ENCODE data around the gene SLC28A1.
"Not testable (repeated sequence)": the region's sequence is repeated elsewhere in the genome, so short reads cannot be mapped to it uniquely, and the experiment has no call there.

The SLC28A1 gene

DNA sequence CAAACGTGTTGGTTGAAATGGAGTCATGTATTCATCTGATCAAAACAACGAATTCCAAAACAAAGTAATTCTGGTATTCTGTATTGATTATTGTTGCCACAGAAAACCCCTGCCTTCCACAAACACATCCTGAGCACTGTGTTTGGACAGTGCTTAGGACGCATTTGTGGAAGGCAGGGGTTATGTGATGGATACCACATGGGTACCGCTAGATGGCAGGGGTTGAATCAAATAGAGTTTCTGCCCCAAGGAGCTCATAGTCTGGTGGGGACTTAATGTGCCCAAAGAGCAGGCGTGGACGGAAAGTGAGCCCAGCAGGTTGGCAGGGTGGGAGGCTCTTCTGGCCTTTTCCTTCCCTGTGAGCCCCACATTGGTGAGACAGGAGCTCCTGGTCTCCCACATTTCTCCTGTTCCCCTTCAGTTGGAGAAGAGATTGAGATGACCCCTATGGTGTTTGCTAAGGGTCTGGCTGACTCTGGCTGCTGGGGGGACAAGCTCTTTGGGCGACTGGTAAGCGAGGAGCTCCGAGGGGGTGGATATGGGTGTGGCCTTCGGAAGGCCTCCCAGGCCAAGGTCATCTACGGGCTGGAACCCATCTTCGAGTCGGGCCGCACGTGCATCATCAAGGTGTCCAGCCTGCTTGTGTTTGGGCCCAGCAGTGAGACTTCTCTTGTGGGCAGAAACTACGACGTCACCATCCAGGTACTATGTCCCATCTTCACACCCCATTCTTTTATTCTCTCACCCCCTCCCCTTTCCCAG, 22.1 kb upstream of the SLC28A1 start:
- DNase-seq (ENCODE audit: low spot score) = no peak

DNA sequence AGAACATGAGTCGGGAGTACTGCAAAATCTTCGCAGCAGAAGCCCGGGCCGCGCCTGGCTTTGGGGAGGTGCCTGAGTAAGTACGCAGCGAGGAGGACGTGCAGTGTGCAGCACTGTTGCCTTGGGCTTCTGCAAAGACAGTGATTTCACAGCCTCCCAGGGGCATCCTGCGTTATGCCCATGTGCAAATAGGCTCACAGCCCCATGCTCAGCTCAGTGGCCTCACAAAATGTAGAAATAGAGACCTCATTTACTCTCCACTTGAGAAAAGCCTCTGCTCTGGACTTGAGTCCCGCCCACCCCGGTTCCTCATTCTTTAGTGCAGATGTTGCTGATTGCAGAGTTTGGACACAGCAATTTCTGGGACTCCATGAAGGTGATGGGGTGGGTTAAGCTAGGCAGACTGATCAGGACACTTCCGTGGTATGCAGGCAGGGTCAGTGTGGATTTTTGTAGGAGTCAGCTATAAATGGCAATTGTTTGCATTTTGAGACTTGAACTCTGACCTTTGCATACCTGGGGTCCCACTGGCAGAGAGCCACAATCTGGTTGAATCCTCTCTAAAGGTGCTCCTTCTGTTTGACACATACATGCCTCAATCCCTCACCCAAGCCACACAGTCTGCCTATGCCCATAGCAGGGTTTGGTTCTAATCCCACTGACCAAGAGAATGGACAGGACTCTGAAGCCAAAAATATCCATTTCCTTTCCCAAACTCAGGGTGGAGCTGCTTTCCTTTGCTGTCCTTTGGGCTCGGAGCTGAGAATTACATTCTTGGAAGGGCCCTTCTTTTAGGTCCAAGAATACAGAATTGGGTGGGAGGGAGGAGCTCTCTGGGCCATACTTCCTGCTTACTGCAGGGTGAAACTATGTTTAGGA, 20.7 kb upstream of the SLC28A1 start:
- DNase-seq (ENCODE audit: low spot score) = peak; percentile 10

DNA sequence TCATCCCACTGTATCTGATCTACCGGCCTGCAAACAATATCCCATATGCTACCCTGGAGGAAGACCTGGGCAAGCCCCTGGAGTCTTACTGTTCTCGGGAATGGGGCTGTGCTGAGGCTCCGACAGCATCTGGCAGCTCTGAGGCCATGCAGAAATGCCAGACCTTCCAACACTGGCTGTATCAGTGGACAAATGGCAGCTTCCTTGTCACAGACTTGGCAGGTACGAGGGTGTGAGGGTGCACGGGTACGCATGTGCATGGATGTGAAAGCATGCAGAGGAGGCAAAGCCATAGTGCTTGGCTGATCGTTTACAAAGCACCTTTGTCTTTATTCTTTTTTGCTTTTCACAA, 20.0 kb upstream of the SLC28A1 start:
- DNase-seq (ENCODE audit: low spot score) = no peak

DNA sequence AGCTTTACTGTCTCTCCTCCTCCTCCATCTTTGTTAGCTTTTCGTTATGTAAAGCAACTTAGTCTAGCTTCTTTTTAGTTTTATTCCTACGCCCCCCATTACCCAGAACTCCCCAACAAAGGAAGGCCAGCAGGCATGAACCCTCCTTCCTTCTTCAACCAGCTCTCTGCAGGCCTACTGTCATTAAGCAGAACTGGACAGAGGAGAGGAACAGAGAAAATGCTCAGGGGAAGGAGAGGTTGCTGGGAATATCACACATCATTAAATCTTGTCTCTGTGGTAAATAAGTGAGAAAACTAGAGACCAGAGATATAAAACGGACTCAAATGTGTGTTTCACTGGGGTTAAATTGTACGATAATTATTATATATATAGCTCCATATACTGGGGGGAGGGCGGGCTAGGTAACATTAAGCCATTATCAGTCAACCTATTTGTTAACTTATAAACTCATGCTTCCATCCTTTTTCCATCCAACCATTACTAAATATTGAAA, 19.3 kb upstream of the SLC28A1 start:
- no peak for DNase-seq (ENCODE audit: low spot score)

DNA sequence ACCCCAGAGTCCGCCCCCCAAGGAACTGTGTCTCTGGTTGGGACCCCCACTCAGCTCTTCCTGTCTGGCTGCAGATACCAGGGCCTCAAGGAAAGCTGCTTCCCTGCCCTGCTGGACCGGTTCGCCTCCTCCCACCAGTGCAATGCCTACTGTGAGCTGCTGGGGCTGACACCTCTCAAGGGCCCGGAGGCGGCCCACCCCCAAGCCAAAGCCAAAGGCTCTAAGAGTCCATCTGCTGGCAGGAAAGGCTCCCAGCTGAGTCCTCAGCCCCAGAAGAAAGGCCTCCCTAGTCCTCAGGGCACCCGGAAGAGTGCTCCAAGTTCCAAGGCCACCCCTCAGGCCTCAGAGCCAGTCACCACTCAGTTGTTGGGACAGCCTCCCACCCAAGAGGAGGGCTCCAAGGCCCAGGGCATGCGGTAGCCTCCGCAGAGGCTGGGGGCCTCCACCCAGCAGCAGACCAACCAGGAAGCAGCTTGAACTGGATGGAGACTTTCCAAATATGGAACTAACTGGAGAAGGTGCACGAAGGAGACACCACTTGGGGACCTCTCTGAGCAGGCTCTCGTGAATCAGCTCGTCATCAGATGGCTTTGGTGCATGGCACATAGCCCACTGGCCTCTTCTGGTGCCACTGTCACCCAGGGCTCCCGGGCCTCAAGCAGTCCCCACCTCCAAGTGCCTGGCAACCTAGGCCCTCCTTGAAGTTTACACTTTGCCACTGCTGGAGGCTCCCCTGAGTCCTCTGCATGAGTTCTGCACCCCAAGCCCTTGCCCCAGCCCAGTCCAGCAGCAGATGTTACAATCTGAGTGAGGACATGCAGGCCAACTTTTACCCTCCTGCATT, 16.2 kb upstream of the SLC28A1 start:
- DNase-seq (ENCODE audit: low spot score) = no peak

DNA sequence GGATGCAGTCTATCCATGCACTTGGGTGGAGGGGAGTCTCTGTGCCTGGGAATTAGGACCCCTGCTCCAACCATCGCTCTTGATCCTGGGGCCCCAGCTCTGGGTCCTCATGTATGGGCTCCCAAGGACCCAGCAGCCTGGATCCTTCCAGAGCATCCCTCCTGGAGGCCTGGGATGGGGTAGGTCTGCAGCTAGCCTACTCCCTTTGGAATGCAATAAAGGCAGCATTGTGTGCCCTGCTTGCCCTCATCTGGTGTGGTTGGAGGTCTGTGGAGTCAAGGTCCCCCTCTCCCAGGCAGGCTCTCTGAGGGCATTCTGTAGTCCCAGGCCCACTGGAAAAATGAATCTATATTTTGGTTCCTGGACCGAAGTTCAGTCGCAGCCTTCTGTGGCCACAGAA, 15.0 kb upstream of the SLC28A1 start:
- no peak for DNase-seq (ENCODE audit: low spot score)

DNA sequence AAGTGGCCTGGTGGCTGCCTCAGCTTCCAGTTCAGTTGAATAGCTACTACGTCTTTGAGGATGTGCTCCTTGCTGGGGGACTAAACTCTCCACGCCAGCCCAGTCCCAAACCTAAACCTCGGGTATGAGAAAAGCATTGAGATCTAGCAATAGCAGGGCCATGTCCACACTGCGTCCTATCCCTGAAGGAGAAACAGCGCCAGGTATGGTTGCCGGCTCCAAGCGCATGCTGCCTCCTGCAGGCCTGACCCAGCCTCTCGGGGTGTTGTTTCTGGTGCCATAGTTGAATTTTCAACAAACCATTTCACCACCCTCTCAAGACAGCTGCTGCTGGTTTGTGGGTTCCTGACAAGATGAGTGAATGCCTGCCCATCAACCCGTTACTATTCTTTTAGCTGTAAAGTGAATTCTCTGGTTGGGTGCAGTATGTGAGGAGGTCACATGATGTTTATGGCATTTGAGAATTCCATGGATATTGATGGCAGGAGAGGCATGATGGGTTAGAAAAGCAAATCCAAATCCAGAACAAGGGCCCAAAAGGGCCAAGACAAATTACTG, 13.0 kb upstream of the SLC28A1 start:
- no peak for DNase-seq (ENCODE audit: low spot score)

DNA sequence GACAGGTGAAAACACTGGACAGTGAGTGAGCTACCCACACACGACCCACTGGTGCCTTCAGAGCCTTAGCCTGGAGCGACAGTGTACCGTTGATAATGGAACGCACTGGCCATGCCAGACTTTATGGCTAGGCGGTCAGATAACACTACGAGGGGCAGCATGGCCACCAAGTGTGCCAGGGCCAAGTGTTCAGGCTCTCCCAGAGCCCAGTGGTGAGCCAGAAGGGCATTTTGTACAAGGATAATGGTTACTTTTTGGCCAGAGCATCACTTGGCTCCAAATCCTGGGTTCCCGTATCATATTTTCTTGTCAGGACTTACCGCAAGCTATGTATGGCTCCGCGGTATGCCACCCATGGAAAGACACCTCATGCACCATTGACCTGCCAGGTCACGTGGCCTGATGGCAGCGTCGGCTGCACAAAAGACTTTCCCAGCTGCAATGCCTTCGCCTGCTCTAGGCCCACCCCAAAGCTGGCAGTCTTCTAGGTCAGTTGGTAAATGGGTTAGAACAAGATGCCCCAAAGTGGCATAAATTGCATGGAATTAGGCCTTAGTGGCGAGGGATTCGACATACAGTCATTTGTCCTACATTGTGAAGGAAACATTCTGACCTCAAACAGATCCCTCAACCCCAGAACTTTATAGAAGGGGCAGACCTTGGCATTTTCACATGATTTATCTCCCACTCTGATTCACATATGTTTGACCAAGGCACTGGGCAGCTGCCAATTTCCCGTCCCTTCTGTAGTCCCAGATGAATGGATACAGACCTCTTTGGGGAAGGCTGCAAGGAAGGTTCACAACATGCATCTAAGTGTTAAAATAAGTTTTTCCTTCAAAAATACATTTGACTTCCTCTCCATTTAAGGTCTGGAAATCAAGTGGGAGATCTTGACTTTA, 12.2 kb upstream of the SLC28A1 start:
- DNase-seq (ENCODE audit: low spot score) = no peak

DNA sequence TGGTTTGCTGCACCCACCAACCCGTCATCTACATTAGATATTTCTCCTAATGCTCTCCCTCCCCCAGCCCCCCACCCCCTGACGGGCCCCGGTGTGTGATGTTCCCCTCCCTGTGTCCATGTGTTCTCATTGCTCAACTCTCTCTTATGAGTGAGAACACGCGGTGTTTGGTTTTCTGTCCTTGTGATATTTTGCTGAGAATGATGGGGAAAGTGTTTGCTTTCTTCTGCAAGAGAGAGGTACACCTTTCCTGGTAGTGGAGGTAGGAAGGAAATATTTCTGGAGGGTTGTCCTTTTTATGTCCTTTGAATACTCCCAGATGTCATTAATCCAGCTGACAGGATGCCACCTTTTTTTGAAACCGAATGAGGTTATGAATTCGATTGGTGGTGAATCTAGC, 10.5 kb upstream of the SLC28A1 start:
- no peak for DNase-seq (ENCODE audit: low spot score)

DNA sequence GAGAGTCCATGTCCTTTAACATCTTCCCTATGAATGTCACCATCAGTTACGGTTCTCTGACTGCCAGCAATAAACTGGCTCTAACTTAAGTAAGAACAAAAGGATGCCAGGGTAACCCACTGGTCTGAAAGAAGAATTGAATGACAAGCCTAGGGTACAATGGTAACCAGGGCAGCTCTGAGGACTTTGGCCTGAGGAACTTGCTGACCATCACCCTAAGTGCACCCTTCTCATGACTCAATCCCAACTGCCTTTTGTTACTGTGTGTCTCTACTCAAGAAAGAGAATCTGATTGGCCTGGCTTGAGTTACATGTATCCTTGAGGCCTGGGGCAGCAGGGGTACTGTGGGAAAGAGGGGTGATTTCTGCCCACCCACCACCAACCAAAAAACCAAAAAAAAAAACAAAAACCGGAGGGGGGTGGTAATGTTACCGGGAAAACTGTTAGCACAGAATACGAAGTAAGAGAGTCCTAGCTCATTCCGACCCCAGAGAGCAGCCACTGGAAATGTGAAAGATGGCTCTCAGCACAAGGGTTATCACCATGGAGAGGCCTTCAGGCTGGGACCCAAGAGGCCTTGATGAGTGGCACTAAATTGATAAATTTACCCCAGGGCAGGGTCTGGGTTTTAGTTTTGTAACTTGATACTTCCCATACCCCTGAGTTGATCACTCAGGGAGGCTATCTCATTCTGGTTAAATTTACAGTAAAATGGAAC, 9.3 kb upstream of the SLC28A1 start:
- peak; percentile 27 for DNase-seq (ENCODE audit: low spot score)

DNA sequence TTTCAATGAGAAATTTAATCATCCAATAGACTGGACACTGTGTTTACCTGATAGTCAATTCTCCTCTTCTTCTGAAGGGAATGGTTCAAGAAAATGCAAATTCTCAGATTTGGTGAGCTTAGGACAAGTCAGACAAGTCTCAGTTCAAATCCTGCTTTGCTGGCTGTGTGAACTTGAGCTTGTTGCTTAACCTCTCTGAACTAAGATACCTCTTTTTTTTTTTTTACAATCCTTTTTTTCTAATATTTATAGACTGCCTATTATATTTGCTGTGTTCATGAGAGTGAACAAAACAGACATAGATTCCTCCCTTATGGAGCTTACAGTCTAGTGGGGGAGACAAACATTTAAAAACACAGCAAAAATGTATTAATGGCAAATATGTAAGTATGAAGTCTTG, 8.2 kb upstream of the SLC28A1 start:
- no peak for DNase-seq (ENCODE audit: low spot score)

DNA sequence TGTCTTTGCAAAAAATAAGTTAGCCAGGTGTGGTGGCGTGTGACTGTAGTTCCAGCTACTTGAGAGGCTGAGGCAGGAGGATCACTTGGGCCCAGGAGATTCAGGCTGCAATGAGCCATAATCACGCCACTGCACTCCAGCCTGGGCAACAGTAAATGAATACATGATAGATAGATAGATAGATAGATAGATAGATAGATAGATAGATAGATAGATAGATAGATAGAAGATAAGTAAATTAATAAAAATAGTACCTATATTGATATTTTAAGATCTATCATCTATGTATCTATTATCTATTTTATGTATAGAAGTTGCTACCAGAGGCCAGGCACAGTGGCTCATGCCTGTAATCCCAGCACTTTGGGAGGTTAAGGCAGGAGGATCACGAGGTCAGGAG, 6.8 kb upstream of the SLC28A1 start:
- not testable (repeated sequence) for DNase-seq (ENCODE audit: low spot score)

DNA sequence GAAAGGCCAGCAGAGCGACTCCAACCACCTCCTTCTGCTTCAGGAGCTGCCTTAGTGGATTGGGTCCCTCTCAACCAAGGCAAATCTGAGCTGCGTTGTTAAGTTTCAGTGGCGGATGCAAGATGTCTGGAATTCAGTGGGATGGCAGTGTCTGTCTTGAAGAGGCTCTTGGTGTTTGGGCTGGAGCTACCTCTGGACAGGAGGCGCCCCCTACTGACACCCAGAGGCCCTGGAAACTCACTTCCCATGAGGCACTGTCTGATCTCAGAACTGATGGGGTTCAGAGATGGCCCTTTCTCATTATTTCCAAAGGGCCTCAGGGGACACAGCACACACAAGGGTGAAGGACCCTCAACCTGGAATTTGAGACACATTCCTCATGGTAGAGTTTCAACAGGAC, 6.0 kb upstream of the SLC28A1 start:
- DNase-seq (ENCODE audit: low spot score) = peak; percentile 68

DNA sequence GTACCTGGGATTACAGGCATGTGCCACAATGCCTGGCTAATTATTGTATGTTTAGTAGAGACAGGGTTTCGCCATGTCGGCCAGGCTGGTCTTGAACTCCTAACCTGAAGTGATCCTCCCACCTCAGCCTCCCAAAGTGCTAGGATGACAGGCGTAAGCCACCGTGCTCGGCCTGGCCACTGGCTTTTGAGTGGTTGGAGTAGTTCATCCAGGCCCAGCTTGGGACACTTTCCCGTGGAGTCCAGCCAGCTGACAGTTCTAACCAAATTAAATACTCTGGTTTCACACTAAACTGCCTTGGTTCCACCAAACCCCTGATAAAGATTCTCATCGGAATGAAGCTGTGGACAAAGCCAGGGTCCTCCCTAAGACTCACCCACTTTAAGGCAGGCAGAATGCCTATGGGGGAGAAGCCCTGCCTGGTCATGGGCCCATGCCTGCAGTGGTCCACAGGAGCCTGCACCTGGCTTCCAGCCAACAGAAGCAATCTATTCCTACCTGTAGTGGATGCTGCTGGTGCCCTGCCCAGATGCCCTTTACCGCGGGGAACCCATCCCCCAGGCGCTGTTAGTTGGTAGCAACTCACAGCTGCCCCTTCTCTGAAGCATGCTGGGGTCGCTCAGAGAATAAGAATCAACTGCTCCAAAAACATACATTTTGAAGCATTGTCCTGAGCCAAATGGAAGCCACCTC, 5.2 kb upstream of the SLC28A1 start:
- DNase-seq (ENCODE audit: low spot score) = no peak

DNA sequence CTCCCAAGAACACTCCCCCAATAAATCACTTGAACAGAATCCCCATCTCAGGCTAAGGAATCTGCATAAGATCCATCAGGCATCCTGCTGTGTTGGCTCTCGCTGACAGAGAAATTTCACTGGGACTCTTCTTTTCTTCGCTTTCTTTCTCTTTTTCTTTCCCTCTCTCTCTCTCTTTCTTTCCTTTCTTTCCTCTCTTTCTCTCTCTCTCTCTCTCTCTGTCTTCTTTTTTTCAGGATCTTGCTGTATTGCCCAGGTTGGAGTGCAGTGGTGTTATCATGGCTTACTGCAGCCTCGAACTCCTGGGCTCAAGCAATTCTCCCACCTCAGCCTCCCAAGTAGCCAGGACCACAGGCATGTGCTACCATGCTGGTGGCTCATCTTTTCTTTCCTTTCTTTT, 4.5 kb upstream of the SLC28A1 start:
- DNase-seq (ENCODE audit: low spot score) = no peak

DNA sequence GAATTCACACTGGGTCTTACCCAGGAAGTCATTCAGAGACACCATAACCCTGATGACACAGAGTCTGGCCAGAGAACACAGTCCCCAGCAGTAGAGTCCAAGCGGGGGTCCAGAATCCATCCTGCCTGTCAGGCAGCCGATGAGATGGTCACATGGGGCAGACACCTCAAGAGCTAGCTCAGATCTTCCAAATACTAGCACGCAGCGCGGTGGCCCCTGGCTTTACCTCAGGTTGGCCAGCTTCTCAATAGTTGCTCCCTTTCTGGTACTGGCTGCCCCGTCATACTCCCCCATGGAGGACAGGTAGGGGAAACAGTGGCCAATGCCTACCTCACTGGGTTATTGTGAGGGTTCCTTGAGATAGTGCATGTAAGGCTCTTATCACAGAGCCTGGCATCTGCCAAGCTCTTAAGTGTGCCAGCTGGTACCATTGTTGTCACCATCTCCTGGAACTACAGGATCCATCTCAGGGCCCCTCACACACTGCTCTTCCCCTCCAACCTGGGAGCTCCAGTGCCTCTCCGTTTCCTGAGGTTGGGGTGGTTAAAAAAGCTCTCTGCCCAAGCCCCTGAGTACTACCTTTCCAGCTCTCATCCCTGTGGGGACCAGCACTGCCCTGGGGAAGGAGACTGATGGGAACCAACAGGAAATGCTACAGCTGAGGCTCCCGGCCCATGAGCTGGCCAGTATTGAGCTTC, 3.5 kb upstream of the SLC28A1 start:
- DNase-seq (ENCODE audit: low spot score) = no peak

DNA sequence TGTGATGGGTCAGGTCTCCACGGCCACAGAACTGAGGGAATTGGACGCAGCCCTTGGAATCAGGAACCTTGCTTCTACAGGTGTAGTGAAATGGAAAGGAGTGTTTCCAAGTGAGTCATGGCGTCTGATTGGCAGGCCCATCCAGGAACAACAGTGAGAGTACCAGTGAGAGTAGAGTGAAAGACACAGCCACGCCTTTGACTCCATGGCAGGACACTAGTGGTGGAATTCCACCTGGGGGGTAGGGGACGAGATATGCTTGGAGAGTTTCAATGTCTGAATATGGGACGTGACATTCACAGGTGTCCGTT, 3.0 kb upstream of the SLC28A1 start:
- no peak for DNase-seq (ENCODE audit: low spot score)

DNA sequence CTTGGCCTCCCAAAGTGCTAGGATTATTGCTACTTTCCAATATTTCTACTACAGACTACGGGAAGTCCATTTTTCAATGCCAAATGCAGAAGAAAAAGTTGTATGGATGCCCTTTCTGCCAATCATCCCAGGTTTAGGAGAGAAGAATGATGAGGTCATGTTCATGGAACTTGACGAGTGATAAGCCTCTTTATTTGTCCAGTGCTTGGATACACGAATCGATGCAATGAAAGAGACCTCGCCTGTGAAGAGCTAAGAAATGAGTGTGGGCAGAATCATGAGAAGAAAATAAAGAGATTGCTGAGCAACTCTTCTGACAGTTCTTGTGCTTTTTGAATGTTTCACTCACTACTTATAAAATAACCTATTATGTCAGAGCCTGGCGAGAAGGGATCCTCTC, 996 bp upstream of the SLC28A1 start:
- DNase-seq (ENCODE audit: low spot score) = no peak

DNA sequence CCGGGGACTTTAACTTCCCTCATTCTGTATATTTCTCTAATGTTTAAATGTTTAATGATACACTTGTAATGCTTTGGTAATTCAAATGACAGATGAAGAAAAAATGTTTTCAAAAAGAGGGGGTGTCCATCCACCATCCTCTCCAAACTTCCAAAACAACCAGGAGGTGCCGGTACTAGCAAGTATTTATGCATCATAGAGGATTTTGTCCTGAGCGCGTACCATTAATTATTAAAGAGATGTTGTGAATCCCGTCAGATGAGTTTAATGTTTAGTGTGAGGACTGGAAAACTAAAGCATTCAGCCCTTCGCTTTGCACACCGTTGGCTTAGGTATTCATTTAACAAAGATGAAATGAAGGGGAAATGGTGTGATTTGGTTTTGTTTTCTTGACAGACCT, 1.3 kb downstream of the SLC28A1 start:
- DNase-seq (ENCODE audit: low spot score) = no peak

All from cerebellar cortex (tissue), 1 donor.